Liver (tissue), 9 donors: ENCODE data around the gene ADAMTS1. TPM values are rescaled to one million over a fixed set of nuclear protein-coding genes. Genes with fewer than 3 reads are reported as not detected.

Experiments used
- DNase-seq: peaks from one replicate; pipeline ENCODE4 v3.0.0-alpha.2; 2017; ENCODE audit warnings: low spot score
- H3K27ac ChIP-seq, 2 donors: one replicate each; pipeline ENCODE4 v1.7.0; 2013; ENCODE audit warnings: inconsistent platforms in 2 of 2, low read length in 2 of 2, control low read depth in 1 of 2, low read depth in 1 of 2, mild to moderate bottlenecking in 1 of 2
- H3K27me3 ChIP-seq, 4 donors: one replicate each; pipeline versions ENCODE4 v1.6.1 to v1.7.0; 2013; ENCODE audit warnings: low read length in 3 of 4, inconsistent platforms in 1 of 4, mild to moderate bottlenecking in 1 of 4, moderate library complexity in 1 of 4; ENCODE audit not compliant: control insufficient read depth in 4 of 4, insufficient read depth in 4 of 4
- H3K36me3 ChIP-seq, 4 donors: one replicate each; pipeline versions ENCODE4 v1.6.1 to v1.7.0; 2013; ENCODE audit warnings: low read length in 3 of 4, mild to moderate bottlenecking in 3 of 4, low read depth in 1 of 4, moderate library complexity in 1 of 4; ENCODE audit not compliant: control insufficient read depth in 4 of 4, insufficient read depth in 3 of 4
- H3K4me1 ChIP-seq, 4 donors: one replicate each; pipeline versions ENCODE4 v1.6.1 to v1.7.0; 2013; ENCODE audit warnings: low read length in 3 of 4, mild to moderate bottlenecking in 3 of 4, moderate library complexity in 1 of 4; ENCODE audit not compliant: control insufficient read depth in 4 of 4, insufficient read depth in 4 of 4
- H3K4me3 ChIP-seq, 3 donors: one replicate each; pipeline versions ENCODE4 v1.6.1 to v1.7.0; 2013; ENCODE audit warnings: low read length in 3 of 3, control low read depth in 1 of 3, low read depth in 1 of 3, mild to moderate bottlenecking in 1 of 3
- H3K9ac ChIP-seq, 2 donors: one replicate each; pipeline ENCODE4 v1.7.0; 2013; ENCODE audit warnings: low read length in 2 of 2, mild to moderate bottlenecking in 2 of 2, moderate library complexity in 2 of 2, control low read depth in 1 of 2, low read depth in 1 of 2
- H3K9me3 ChIP-seq, 4 donors: one replicate each; pipeline versions ENCODE4 v1.6.1 to v1.7.0; 2013; ENCODE audit warnings: low read length in 3 of 4; ENCODE audit not compliant: control insufficient read depth in 4 of 4
- EGR1 ChIP-seq, 2 donors: IDR thresholded peaks; 2 replicates each; pipeline ENCODE4 v1.6.1; 2016 to 2018; ENCODE audit warnings: antibody characterized with exemption in 2 of 2, low read depth in 2 of 2
- FOXA1 ChIP-seq: IDR thresholded peaks from 2 replicates; pipeline ENCODE4 v1.6.1; 2016; ENCODE audit warnings: antibody characterized with exemption
- FOXA2 ChIP-seq: IDR thresholded peaks from 2 replicates; pipeline ENCODE4 v1.6.1; 2016; ENCODE audit warnings: antibody characterized with exemption
- GABPA ChIP-seq, 2 donors: IDR thresholded peaks in 1 of 2; conservative IDR thresholded peaks in 1 of 2; 2 replicates each; pipeline ENCODE4 v1.6.1; 2016; ENCODE audit warnings: antibody characterized with exemption in 2 of 2, mild to moderate bottlenecking in 1 of 2, moderate library complexity in 1 of 2
- HNF4A ChIP-seq, 2 donors: conservative IDR thresholded peaks; 2 replicates each; pipeline ENCODE4 v1.6.1; 2016; ENCODE audit warnings: antibody characterized with exemption in 2 of 2, mild to moderate bottlenecking in 2 of 2
- HNF4G ChIP-seq: IDR thresholded peaks from 2 replicates; pipeline ENCODE4 v1.6.1; 2016; ENCODE audit warnings: antibody characterized with exemption
- JUND ChIP-seq, 2 donors: IDR thresholded peaks; 2 replicates each; pipeline ENCODE4 v1.6.1; 2016; ENCODE audit warnings: antibody characterized with exemption in 2 of 2
- NR2F2 ChIP-seq: IDR thresholded peaks from 2 replicates; pipeline ENCODE4 v1.6.1; 2016; ENCODE audit warnings: antibody characterized with exemption
- RAD21 ChIP-seq, 2 donors: IDR thresholded peaks; 2 replicates each; pipeline ENCODE4 v1.6.1; 2016; ENCODE audit warnings: antibody characterized with exemption in 2 of 2, mild to moderate bottlenecking in 2 of 2
- RXRA ChIP-seq, 2 donors: IDR thresholded peaks; 2 replicates each; pipeline ENCODE4 v1.6.1; 2017 to 2018; ENCODE audit warnings: antibody characterized with exemption in 2 of 2, mild to moderate bottlenecking in 1 of 2
- SP1 ChIP-seq: IDR thresholded peaks from 2 replicates; pipeline ENCODE4 v1.6.1; 2018; ENCODE audit warnings: antibody characterized with exemption, mild to moderate bottlenecking
- TAF1 ChIP-seq: conservative IDR thresholded peaks from 2 replicates; pipeline ENCODE4 v1.6.1; 2016; ENCODE audit warnings: antibody characterized with exemption, mild to moderate bottlenecking
- YY1 ChIP-seq: IDR thresholded peaks from 2 replicates; pipeline ENCODE4 v1.6.1; 2016; ENCODE audit warnings: antibody characterized with exemption, mild to moderate bottlenecking
- WGBS: extraction: QIAGEN DNeasy Blood & Tissue Kit; methylation state at CpG from one replicate; pipeline ENCODE4 v1.1.7; 2013; 5-methylcytosine and 5-hydroxymethylcytosine counted together
- polyA plus RNA-seq, 2 donors: library from polyadenylated mRNA; stranded (reverse) in 1 of 2; unstranded in 1 of 2; fragments of 200-250 nt in 1 of 2; fragments of >200 nt in 1 of 2; fragmentation: Nextera tagmentation in 1 of 2; extraction: Ambion mirVana in 1 of 2; gene quantifications; one replicate each; pipeline versions ENCODE4 v1.2.1 to v1.2.3, GENCODE V29; 2013 to 2015
- total RNA-seq, 2 donors: library from RNA; depleted of rRNA; stranded (reverse); fragments of >200 nt; gene quantifications; one replicate each; pipeline ENCODE4 v1.2.3, GENCODE V29; 2014
- TF ChIP-seq, protein P1 (sequence below): IDR thresholded peaks from 2 replicates; pipeline ENCODE4 v1.6.1; 2016; ENCODE audit warnings: antibody characterized with exemption
- TF ChIP-seq, protein P2 (sequence below): fragments of 150-350 bp; IDR thresholded peaks from 2 replicates; pipeline ENCODE4 v1.5.1; 2017; ENCODE audit warnings: improper control_type of control experiment, low read depth, low read length; ENCODE audit not compliant: missing input control
- TF ChIP-seq, protein P3 (sequence below): IDR thresholded peaks from 2 replicates; pipeline ENCODE4 v1.6.1; 2016; ENCODE audit warnings: antibody characterized with exemption, mild to moderate bottlenecking
- TF ChIP-seq, protein P4 (sequence below): IDR thresholded peaks from 2 replicates; pipeline ENCODE4 v1.6.1; 2016; ENCODE audit warnings: antibody characterized with exemption
- TF ChIP-seq, protein P5 (sequence below): IDR thresholded peaks from 2 replicates; pipeline ENCODE4 v1.6.1; 2016; ENCODE audit warnings: antibody characterized with exemption
- donor health status: healthy.
- donor health status: healthy.
- donor health status: healthy.
- donor health status: healthy.
- donor health status: healthy.

Gene ADAMTS1
- total and polyA plus RNA-seq, 4 donors, result 3.3 to 23.1 (median 10.7) TPM

DNA sequence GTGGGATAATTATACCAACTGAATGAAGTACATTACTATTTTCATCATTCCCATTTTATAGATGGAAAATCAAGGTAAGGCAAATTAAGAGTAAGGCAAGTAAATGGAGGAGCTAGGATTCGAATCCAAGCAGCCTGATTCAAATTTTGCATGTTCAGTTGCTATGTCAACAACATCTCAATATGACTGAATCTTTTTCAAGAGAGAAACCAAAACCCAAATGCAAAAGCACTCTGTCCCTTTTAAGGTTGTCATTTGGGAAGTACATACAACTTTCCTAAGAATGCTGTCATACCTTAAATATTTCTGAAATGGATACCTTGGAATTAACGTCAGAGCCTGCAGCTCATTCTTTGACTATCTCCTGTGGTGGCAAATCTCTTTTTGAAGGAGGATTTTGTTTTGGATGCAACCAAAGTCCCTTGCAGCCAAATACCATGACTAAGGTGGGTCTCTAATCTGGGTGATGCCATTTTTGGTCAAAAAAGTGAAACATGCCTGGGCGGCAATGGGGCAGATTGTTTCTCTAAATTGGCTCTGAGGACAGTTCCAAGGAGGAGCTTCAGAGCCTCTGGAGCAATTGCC is 25.4 kb downstream of the ADAMTS1 start:
- no peak overlapping the region for H3K4me3 ChIP-seq
- no peak overlapping the region for H3K27ac ChIP-seq
- WGBS, result 80% methylated on average over 3 of the region's 3 CpGs
- no peak overlapping the region for H3K9ac ChIP-seq
- no peaks in the 10 kb centered on the region for H3K9me3 ChIP-seq
- H3K4me1 ChIP-seq, result no peaks in the 10 kb centered on the region
- H3K27me3 ChIP-seq, result no peaks in the 10 kb centered on the region
- no peak for DNase-seq
- H3K36me3 ChIP-seq, result no peaks in the 10 kb centered on the region
- TF ChIP-seq EGR1 (IDR thresholded peaks at IDR 0.05; ENCODE audit: low read depth in 2 of 2) (no peak), TAF1 (no peak)
- TF ChIP-seq, protein P1, sequence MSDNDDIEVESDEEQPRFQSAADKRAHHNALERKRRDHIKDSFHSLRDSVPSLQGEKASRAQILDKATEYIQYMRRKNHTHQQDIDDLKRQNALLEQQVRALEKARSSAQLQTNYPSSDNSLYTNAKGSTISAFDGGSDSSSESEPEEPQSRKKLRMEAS, result no peak

DNA sequence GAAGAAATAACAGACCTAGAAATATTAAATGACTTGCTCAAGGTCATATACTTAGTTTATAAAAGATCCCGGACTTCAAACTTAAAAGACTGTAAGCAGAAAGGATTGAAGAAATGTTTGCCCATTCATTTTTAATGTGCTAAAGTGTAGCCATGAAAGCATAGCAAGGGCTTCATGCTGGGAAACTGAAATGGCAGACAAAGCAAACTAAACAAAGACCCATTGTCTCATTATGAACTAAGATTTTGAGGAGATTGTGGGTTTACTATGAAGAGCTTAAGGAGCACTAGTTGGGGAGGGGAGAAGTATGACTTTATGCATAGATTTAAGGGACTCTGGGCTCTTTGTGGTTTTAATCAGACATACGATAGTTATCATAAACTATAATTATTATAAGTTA is 26.3 kb downstream of the ADAMTS1 start:
- no peaks in the 10 kb centered on the region for H3K27me3 ChIP-seq
- H3K9ac ChIP-seq, result no peak overlapping the region
- no peaks in the 10 kb centered on the region for H3K36me3 ChIP-seq
- H3K4me1 ChIP-seq, result no peaks in the 10 kb centered on the region
- H3K27ac ChIP-seq, result no peak overlapping the region
- H3K9me3 ChIP-seq, result no peaks in the 10 kb centered on the region
- TF ChIP-seq RXRA (IDR thresholded peaks at IDR 0.05), result no peak
- no peak for TF ChIP-seq RAD21 (IDR thresholded peaks at IDR 0.05)
- TF ChIP-seq FOXA1, result no peak
- TF ChIP-seq, protein P2, sequence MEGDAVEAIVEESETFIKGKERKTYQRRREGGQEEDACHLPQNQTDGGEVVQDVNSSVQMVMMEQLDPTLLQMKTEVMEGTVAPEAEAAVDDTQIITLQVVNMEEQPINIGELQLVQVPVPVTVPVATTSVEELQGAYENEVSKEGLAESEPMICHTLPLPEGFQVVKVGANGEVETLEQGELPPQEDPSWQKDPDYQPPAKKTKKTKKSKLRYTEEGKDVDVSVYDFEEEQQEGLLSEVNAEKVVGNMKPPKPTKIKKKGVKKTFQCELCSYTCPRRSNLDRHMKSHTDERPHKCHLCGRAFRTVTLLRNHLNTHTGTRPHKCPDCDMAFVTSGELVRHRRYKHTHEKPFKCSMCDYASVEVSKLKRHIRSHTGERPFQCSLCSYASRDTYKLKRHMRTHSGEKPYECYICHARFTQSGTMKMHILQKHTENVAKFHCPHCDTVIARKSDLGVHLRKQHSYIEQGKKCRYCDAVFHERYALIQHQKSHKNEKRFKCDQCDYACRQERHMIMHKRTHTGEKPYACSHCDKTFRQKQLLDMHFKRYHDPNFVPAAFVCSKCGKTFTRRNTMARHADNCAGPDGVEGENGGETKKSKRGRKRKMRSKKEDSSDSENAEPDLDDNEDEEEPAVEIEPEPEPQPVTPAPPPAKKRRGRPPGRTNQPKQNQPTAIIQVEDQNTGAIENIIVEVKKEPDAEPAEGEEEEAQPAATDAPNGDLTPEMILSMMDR, result no peak
- 95% methylated on average over 2 of the region's 2 CpGs for WGBS
- no peak overlapping the region for H3K4me3 ChIP-seq
- no peak for DNase-seq

DNA sequence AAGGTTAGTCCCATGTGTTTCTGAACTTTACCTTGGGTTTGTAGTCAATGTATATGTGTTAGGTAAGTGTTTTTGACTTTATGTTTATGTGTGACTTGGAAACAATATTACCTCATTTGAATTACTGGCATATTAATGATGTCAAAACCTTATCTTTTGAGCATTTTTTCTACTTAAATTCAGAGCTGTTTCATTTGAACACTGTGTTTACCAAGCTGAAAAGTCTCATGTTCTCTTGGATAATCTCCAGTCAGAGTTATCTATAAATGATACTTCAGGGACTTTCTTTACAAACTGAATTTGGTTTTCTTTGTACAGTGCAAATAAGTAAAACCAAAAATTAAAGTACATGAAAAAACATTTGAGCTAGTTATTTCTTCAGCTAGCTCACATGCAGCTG is 30.0 kb downstream of the ADAMTS1 start:
- H3K4me3 ChIP-seq, result no peak overlapping the region
- no peak overlapping the region for H3K9ac ChIP-seq
- no peak overlapping the region for H3K27ac ChIP-seq
- no peak for DNase-seq
- no peaks in the 10 kb centered on the region for H3K36me3 ChIP-seq
- no peaks in the 10 kb centered on the region for H3K9me3 ChIP-seq
- no peaks in the 10 kb centered on the region for H3K4me1 ChIP-seq
- H3K27me3 ChIP-seq, result no peaks in the 10 kb centered on the region
- TF ChIP-seq JUND (IDR thresholded peaks at IDR 0.05) (no peak), GABPA (IDR thresholded peaks at IDR 0.05 in 1 of 2, conservative IDR thresholded peaks at IDR 0.05 in 1 of 2) (no peak), FOXA2 (no peak), SP1 (no peak), HNF4A (conservative IDR thresholded peaks at IDR 0.05) (no peak), HNF4G (no peak), YY1 (no peak), NR2F2 (no peak), TAF1 (no peak), FOXA1 (no peak), EGR1 (IDR thresholded peaks at IDR 0.05; ENCODE audit: low read depth in 2 of 2) (no peak)
- TF ChIP-seq, protein P3, sequence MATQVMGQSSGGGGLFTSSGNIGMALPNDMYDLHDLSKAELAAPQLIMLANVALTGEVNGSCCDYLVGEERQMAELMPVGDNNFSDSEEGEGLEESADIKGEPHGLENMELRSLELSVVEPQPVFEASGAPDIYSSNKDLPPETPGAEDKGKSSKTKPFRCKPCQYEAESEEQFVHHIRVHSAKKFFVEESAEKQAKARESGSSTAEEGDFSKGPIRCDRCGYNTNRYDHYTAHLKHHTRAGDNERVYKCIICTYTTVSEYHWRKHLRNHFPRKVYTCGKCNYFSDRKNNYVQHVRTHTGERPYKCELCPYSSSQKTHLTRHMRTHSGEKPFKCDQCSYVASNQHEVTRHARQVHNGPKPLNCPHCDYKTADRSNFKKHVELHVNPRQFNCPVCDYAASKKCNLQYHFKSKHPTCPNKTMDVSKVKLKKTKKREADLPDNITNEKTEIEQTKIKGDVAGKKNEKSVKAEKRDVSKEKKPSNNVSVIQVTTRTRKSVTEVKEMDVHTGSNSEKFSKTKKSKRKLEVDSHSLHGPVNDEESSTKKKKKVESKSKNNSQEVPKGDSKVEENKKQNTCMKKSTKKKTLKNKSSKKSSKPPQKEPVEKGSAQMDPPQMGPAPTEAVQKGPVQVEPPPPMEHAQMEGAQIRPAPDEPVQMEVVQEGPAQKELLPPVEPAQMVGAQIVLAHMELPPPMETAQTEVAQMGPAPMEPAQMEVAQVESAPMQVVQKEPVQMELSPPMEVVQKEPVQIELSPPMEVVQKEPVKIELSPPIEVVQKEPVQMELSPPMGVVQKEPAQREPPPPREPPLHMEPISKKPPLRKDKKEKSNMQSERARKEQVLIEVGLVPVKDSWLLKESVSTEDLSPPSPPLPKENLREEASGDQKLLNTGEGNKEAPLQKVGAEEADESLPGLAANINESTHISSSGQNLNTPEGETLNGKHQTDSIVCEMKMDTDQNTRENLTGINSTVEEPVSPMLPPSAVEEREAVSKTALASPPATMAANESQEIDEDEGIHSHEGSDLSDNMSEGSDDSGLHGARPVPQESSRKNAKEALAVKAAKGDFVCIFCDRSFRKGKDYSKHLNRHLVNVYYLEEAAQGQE, result no peak
- TF ChIP-seq, protein P4, sequence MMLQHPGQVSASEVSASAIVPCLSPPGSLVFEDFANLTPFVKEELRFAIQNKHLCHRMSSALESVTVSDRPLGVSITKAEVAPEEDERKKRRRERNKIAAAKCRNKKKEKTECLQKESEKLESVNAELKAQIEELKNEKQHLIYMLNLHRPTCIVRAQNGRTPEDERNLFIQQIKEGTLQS, result no peak
- TF ChIP-seq, protein P1, result no peak
- TF ChIP-seq, protein P5, sequence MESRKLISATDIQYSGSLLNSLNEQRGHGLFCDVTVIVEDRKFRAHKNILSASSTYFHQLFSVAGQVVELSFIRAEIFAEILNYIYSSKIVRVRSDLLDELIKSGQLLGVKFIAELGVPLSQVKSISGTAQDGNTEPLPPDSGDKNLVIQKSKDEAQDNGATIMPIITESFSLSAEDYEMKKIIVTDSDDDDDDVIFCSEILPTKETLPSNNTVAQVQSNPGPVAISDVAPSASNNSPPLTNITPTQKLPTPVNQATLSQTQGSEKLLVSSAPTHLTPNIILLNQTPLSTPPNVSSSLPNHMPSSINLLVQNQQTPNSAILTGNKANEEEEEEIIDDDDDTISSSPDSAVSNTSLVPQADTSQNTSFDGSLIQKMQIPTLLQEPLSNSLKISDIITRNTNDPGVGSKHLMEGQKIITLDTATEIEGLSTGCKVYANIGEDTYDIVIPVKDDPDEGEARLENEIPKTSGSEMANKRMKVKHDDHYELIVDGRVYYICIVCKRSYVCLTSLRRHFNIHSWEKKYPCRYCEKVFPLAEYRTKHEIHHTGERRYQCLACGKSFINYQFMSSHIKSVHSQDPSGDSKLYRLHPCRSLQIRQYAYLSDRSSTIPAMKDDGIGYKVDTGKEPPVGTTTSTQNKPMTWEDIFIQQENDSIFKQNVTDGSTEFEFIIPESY, result no peak
